ENCODE results near the gene UBXN4.
A peak's percentile ranks its signal among the peaks of the same experiment; 100 is the strongest.
"Not testable (repeated sequence)": the region's sequence is repeated elsewhere in the genome, so short reads cannot be mapped to it uniquely, and the experiment has no call there.

The UBXN4 gene

DNA sequence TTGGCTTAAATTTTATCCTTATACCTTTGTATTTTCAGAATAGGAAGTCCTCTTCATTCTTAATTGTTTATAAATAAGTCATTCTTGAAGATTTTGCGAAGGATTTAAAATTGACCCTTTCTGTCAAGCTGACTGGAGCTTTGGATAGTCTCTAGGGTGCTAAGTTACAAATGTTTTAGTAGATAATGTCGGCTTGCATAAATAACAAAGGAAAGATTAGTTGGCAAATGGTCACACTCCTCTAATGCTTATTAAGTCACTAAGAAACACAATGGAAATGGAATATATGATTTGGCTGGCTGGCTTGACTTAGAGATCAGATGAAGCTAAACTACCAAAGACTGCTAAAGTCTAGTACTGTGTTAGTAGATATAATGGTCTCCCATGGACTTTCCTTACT is 40.6 kb downstream of the UBXN4 start:
- H3K27ac Mint-ChIP-seq = no peak overlapping the region
- no peak overlapping the region for H3K4me3 Mint-ChIP-seq
- H3K36me3 Mint-ChIP-seq (ENCODE audit: low read depth) = peaks cover 93% of the 10 kb centered on the region
- H3K27me3 Mint-ChIP-seq = no peaks in the 10 kb centered on the region
- intact Hi-C loops (cut with micrococcal nuclease) = loop anchor here (10.0 kb wide), 1 partner anchor 617 kb away; no protein-coding TSS in a partner anchor
- no peaks in the 10 kb centered on the region for H3K9me3 Mint-ChIP-seq
- no peaks in the 10 kb centered on the region for H3K4me1 Mint-ChIP-seq (ENCODE audit: low read depth)

DNA sequence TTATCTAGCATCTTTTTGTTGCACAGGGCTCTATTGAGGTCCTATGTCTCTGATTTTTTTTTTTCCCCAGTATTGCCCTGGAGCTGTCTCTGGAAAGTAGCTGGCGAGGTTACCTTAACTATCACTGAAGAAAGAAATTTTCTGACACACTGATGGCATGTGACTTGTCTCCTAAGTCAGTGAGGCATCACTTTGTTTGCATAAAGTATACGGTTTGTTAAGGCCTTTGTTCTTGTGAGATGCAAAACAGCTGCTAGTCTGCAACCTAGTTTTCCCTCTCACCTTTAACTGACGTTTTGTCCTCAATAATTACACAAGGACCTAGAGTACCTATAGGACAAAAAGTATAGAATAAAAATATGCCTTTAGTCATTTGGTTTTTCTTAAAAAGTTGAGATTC is 41.8 kb downstream of the UBXN4 start:
- H3K4me3 Mint-ChIP-seq = no peak overlapping the region
- H3K4me1 Mint-ChIP-seq (ENCODE audit: low read depth) = no peaks in the 10 kb centered on the region
- intact Hi-C loops (cut with micrococcal nuclease) = loop anchor here (10.0 kb wide), 1 partner anchor 619 kb away; no protein-coding TSS in a partner anchor
- no peaks in the 10 kb centered on the region for H3K9me3 Mint-ChIP-seq
- no peak overlapping the region for H3K27ac Mint-ChIP-seq
- peaks cover 85% of the 10 kb centered on the region for H3K36me3 Mint-ChIP-seq (ENCODE audit: low read depth)
- H3K27me3 Mint-ChIP-seq = no peaks in the 10 kb centered on the region

- Mint-ChIP-seq H3K27ac (no peak overlapping the region), H3K4me1 (ENCODE audit: low read depth) (no peaks in the 10 kb centered on the region)
Observed at GRCh38 chr2:135785032-135785431, 43.4 kb downstream of the UBXN4 start.

GRCh38 chr2:135786823-135787222 is 45.2 kb downstream of the UBXN4 start:
- no peak overlapping the region for H3K27ac Mint-ChIP-seq
- peaks cover 54% of the 10 kb centered on the region for H3K36me3 Mint-ChIP-seq (ENCODE audit: low read depth)
- no peaks in the 10 kb centered on the region for H3K9me3 Mint-ChIP-seq
- no peaks in the 10 kb centered on the region for H3K27me3 Mint-ChIP-seq
- H3K4me1 Mint-ChIP-seq (ENCODE audit: low read depth) = no peaks in the 10 kb centered on the region
- intact Hi-C loops (cut with micrococcal nuclease) = loop anchor here (10.0 kb wide), 1 partner anchor 622 kb away; no protein-coding TSS in a partner anchor
- H3K4me3 Mint-ChIP-seq = no peak overlapping the region

More at GRCh38 chr2:135785032-135785431, 43.4 kb downstream of the UBXN4 start:
- intact Hi-C loops (cut with micrococcal nuclease) = loop anchor here (10.0 kb wide), 1 partner anchor 620 kb away; no protein-coding TSS in a partner anchor
- H3K27me3 Mint-ChIP-seq = no peaks in the 10 kb centered on the region
- H3K9me3 Mint-ChIP-seq = no peaks in the 10 kb centered on the region
- peaks cover 72% of the 10 kb centered on the region for H3K36me3 Mint-ChIP-seq (ENCODE audit: low read depth)
- no peak overlapping the region for H3K4me3 Mint-ChIP-seq

GRCh38 chr2:135790423-135790822 is 48.8 kb downstream of the UBXN4 start:
- intact Hi-C loops (cut with micrococcal nuclease) = no loop called here
- no peak overlapping the region for H3K4me3 Mint-ChIP-seq
- H3K9me3 Mint-ChIP-seq = no peaks in the 10 kb centered on the region
- H3K4me1 Mint-ChIP-seq (ENCODE audit: low read depth) = peaks cover 12% of the 10 kb centered on the region
- H3K27me3 Mint-ChIP-seq = peaks cover 4% of the 10 kb centered on the region
- no peak overlapping the region for H3K27ac Mint-ChIP-seq
- peaks cover 22% of the 10 kb centered on the region for H3K36me3 Mint-ChIP-seq (ENCODE audit: low read depth)

DNA sequence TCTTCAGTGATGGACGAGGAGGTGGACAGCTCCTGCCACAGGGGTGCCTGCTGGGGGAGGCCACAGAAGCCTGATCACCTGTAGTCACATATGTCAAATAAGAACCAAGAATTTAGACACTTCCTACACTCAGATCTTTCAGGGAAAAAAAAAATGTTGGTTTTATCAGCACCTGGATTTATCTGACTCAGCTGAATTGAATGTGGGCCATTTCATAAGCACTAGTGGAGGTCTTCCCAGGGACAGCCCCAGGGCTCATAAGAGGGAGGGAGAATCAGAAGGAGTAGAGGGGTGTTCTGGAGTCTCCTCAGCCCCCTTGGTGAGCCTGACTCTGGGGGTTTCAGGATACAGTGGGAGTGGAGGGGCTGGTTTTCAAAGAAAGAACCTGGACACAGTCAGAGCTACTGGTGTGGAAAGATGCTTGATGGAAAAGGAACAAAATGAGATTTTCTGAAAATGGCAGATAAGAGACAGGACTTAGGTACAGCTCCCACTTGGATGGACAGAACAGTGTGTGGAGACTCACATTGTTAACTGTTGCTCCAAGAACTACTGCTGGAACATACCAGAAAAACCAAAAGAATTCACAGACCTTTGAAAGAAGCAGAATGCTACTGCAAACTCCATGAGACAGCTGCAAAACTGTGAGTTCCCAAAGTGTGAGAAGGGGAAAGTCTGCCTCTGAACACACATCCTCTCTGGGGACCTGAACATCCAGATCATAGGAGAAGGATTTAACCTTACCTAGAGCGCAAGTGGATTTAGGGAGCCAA is 49.9 kb downstream of the UBXN4 start:
- H3K36me3 Mint-ChIP-seq (ENCODE audit: low read depth) = peaks cover 10% of the 10 kb centered on the region
- no peak overlapping the region for H3K4me3 Mint-ChIP-seq
- H3K27me3 Mint-ChIP-seq = peaks cover 4% of the 10 kb centered on the region
- intact Hi-C loops (cut with micrococcal nuclease) = no loop called here
- H3K27ac Mint-ChIP-seq = no peak overlapping the region
- peaks cover 16% of the 10 kb centered on the region for H3K4me1 Mint-ChIP-seq (ENCODE audit: low read depth)
- no peaks in the 10 kb centered on the region for H3K9me3 Mint-ChIP-seq

GRCh38 chr2:135792401-135793150 is 50.9 kb downstream of the UBXN4 start:
- H3K9me3 Mint-ChIP-seq = no peaks in the 10 kb centered on the region
- peaks cover under 1% of the 10 kb centered on the region for H3K36me3 Mint-ChIP-seq (ENCODE audit: low read depth)
- no peak overlapping the region for H3K27ac Mint-ChIP-seq
- H3K4me3 Mint-ChIP-seq = no peak overlapping the region
- peaks cover 4% of the 10 kb centered on the region for H3K27me3 Mint-ChIP-seq
- intact Hi-C loops (cut with micrococcal nuclease) = no loop called here
- peaks cover 19% of the 10 kb centered on the region for H3K4me1 Mint-ChIP-seq (ENCODE audit: low read depth)

DNA sequence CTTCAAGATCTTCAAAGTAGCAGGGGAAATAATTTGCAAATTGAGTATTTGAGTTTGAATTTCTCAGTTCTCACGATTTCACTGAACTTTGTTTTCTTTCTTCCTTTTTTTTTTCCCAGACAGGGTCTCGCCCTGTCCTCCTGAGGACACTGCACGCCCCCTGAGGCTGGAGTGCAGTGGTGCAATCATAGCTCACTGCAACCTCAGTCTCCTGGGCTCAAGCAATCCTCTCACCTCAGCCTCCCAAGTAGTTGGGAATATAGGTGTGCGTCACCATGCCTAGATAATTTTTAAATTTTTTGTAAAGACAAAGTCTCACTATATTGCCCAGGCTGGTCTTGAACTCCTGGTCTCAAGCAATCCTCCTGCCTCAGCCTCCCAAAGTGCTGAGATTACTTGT is 54.0 kb downstream of the UBXN4 start:
- H3K36me3 Mint-ChIP-seq (ENCODE audit: low read depth); H3K27me3 Mint-ChIP-seq; H3K4me3 Mint-ChIP-seq; intact Hi-C loops (cut with micrococcal nuclease); H3K9me3 Mint-ChIP-seq; H3K27ac Mint-ChIP-seq: not testable (repeated sequence)
- peaks cover 34% of the 10 kb centered on the region for H3K4me1 Mint-ChIP-seq (ENCODE audit: low read depth)

DNA sequence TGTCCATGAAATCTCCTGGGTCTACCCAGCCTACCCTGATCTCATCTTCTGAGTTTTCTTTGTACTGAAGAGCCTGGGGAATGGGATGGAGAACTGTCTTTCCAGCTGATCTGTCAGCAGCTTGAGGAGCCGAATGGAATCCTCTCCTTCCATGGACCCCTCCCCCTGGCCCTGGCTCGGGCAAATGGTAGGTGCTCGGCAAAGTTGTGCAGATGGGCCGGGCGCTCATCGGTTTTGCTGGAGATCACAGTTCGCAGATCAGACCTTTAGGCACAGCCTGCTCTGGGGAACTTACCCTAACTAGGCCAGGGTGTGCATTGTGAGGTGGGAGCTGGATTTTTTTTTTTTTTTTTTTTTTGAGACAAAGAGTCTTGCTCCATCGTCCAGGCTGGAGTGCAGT is 55.0 kb downstream of the UBXN4 start:
- Mint-ChIP-seq H3K4me3 (no peak overlapping the region), H3K4me1 (ENCODE audit: low read depth) (peaks cover 40% of the 10 kb centered on the region), H3K27me3 (peaks cover 4% of the 10 kb centered on the region), H3K36me3 (ENCODE audit: low read depth) (no peaks in the 10 kb centered on the region), H3K9me3 (no peaks in the 10 kb centered on the region), H3K27ac (no peak overlapping the region)
- intact Hi-C loops (cut with micrococcal nuclease) = no loop called here

GRCh38 chr2:135797497-135798274 is 56.0 kb downstream of the UBXN4 start:
- H3K36me3 Mint-ChIP-seq (ENCODE audit: low read depth) = no peaks in the 10 kb centered on the region
- intact Hi-C loops (cut with micrococcal nuclease) = no loop called here
- H3K27ac Mint-ChIP-seq = peak overlapping the region; percentile 48
- H3K9me3 Mint-ChIP-seq = no peaks in the 10 kb centered on the region
- H3K27me3 Mint-ChIP-seq = peaks cover 4% of the 10 kb centered on the region
- H3K4me1 Mint-ChIP-seq (ENCODE audit: low read depth) = peaks cover 40% of the 10 kb centered on the region
- no peak overlapping the region for H3K4me3 Mint-ChIP-seq

GRCh38 chr2:135798275-135798705 is 56.6 kb downstream of the UBXN4 start:
- intact Hi-C loops (cut with micrococcal nuclease) = no loop called here
- peak overlapping the region; percentile 48 for H3K27ac Mint-ChIP-seq
- no peak overlapping the region for H3K4me3 Mint-ChIP-seq
- no peaks in the 10 kb centered on the region for H3K36me3 Mint-ChIP-seq (ENCODE audit: low read depth)
- no peaks in the 10 kb centered on the region for H3K9me3 Mint-ChIP-seq
- peaks cover 4% of the 10 kb centered on the region for H3K27me3 Mint-ChIP-seq
- H3K4me1 Mint-ChIP-seq (ENCODE audit: low read depth) = peaks cover 40% of the 10 kb centered on the region

DNA sequence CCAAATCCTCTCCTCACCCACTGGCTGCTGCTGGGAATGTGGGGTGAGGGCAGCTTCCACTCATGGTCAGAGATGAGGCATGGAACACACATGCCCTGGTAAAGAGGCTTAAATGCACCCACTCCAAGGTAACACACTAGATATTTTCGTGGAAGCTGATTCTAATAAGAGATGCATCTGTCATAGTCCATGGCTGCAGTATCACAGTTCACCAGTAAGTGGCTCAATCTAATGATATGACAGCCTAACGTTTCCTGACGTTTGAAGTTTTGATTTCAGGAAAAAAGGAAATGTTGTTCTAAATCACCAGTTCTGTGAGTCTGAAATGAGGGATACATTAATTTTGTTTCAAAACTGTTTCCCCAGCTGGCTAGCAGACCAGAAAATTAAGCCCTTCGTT is 57.1 kb downstream of the UBXN4 start:
- H3K36me3 Mint-ChIP-seq (ENCODE audit: low read depth) = no peaks in the 10 kb centered on the region

DNA sequence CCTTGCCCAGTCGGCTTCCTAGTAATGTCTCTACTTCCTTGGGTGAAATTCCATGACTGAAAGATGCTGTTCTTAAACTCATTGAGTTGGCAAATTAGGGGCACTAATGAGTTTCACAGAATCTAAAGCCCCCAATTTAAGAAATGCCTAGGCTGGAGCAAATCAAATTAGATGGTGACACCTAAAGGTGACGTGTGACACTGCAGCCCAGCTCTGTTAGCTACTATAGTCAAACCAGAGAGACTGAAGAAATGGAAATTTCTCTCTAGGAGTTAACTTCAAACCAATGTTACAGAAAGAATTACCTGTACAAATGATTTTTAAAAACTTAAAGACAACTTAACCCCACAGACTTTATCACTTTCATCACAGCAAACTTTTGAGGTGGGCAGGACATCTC is 58.1 kb downstream of the UBXN4 start:
- intact Hi-C loops (cut with micrococcal nuclease) = no loop called here
- no peak overlapping the region for H3K27ac Mint-ChIP-seq

More for the DNA sequence above, 57.1 kb downstream of the UBXN4 start:
- no peak overlapping the region for H3K4me3 Mint-ChIP-seq
- peaks cover 4% of the 10 kb centered on the region for H3K27me3 Mint-ChIP-seq
- H3K9me3 Mint-ChIP-seq = no peaks in the 10 kb centered on the region
- intact Hi-C loops (cut with micrococcal nuclease) = no loop called here
- H3K27ac Mint-ChIP-seq = peak overlapping the region; percentile 48
- H3K4me1 Mint-ChIP-seq (ENCODE audit: low read depth) = peaks cover 40% of the 10 kb centered on the region

More for the DNA sequence above, 58.1 kb downstream of the UBXN4 start:
- H3K4me3 Mint-ChIP-seq = no peak overlapping the region
- no peaks in the 10 kb centered on the region for H3K9me3 Mint-ChIP-seq
- H3K27me3 Mint-ChIP-seq = no peaks in the 10 kb centered on the region
- H3K4me1 Mint-ChIP-seq (ENCODE audit: low read depth) = peaks cover 34% of the 10 kb centered on the region
- H3K36me3 Mint-ChIP-seq (ENCODE audit: low read depth) = no peaks in the 10 kb centered on the region
